HT1080 (cell line): Measurements from ENCODE around the gene C9orf85. TPM values are rescaled to one million over a fixed set of nuclear protein-coding genes. Genes with fewer than 3 reads are reported as not detected.

ENCODE experiments used
- DNase-seq: peaks from one replicate; pipeline ENCODE4 v3.0.0-alpha.2; 2015; ENCODE audit warnings: low read depth
- total RNA-seq: library from RNA; depleted of rRNA; stranded (reverse); fragments of >200 nt; shearing (Covaris generic); gene quantifications from 2 replicates; pipeline ENCODE4 v1.2.3, GENCODE V29; 2014

C9orf85 gene
- total RNA-seq, 1 experiment from 2014 or later = 19.4 TPM

GRCh38 chr9:71901695-71902597 is 9.5 kb upstream of the C9orf85 start:
- no peak for DNase-seq

- no peak for DNase-seq
Measured at GRCh38 chr9:71904076-71904475, 7.4 kb upstream of the C9orf85 start.

- DNase-seq = no peak
Measured at GRCh38 chr9:71908825-71909224, 2.6 kb upstream of the C9orf85 start.

- DNase-seq = peak; percentile 23
Measured at GRCh38 chr9:71909887-71910649, 1.4 kb upstream of the C9orf85 start.

- no peak for DNase-seq
Measured at GRCh38 chr9:71910650-71911060, 784 bp upstream of the C9orf85 start.

- DNase-seq = no peak
Measured at GRCh38 chr9:71911908-71912335, 483 bp downstream of the C9orf85 start.

GRCh38 chr9:71915495-71915894 is 4.1 kb downstream of the C9orf85 start:
- no peak for DNase-seq

GRCh38 chr9:71916834-71917534 is 5.5 kb downstream of the C9orf85 start:
- DNase-seq = no peak

GRCh38 chr9:71918419-71918818 is 7.0 kb downstream of the C9orf85 start:
- DNase-seq = no peak

- DNase-seq = no peak
Measured at GRCh38 chr9:71920456-71921189, 9.2 kb downstream of the C9orf85 start.

- no peak for DNase-seq
Measured at GRCh38 chr9:71921190-71921814, 9.9 kb downstream of the C9orf85 start.

GRCh38 chr9:71924576-71924975 is 13.1 kb downstream of the C9orf85 start:
- no peak for DNase-seq

- DNase-seq = no peak
Measured at GRCh38 chr9:71925834-71926233, 14.4 kb downstream of the C9orf85 start.

GRCh38 chr9:71928376-71928775 is 16.9 kb downstream of the C9orf85 start:
- no peak for DNase-seq

GRCh38 chr9:71928806-71929205 is 17.4 kb downstream of the C9orf85 start:
- no peak for DNase-seq

GRCh38 chr9:71929223-71929622 is 17.8 kb downstream of the C9orf85 start:
- DNase-seq = no peak

- no peak for DNase-seq
Measured at GRCh38 chr9:71929791-71930440, 18.5 kb downstream of the C9orf85 start.

- DNase-seq = no peak
Measured at GRCh38 chr9:71931166-71931565, 19.7 kb downstream of the C9orf85 start.

GRCh38 chr9:71936066-71936465 is 24.6 kb downstream of the C9orf85 start:
- DNase-seq = no peak

- no peak for DNase-seq
Measured at GRCh38 chr9:71937070-71937625, 25.7 kb downstream of the C9orf85 start.
